Vagina (tissue), 2 donors: ENCODE measurements around the gene GSTM4.
"Not testable (repeated sequence)": the region's sequence is repeated elsewhere in the genome, so short reads cannot be mapped to it uniquely, and the experiment has no call there.

Experiments
- CTCF ChIP-seq, 3 experiments: fragments of 450-650 bp in 2 of 3; fragments of 200-600 bp in 1 of 3; sonication (generic) in 1 of 3; IDR thresholded peaks; one replicate each; pipeline ENCODE4 v1.5.1; 2017 to 2019; ENCODE audit warnings: antibody characterized with exemption in 3 of 3, mild to moderate bottlenecking in 2 of 3, moderate library complexity in 2 of 3
- POLR2A ChIP-seq, 2 donors: fragments of 450-650 bp; IDR thresholded peaks; one replicate each; pipeline ENCODE4 v1.6.1; 2017; ENCODE audit warnings: antibody characterized with exemption in 2 of 2, mild to moderate bottlenecking in 2 of 2, moderate library complexity in 2 of 2
- POLR2AphosphoS5 ChIP-seq, 2 donors: sonication (generic); formaldehyde crosslinking; IDR thresholded peaks; one replicate each; pipeline ENCODE4 v1.9.0; 2017; ENCODE audit warnings: antibody characterized with exemption in 2 of 2, mild to moderate bottlenecking in 2 of 2, low read depth in 1 of 2; ENCODE audit not compliant: insufficient read depth in 1 of 2

- not testable (repeated sequence) for TF ChIP-seq CTCF (IDR thresholded peaks at IDR 0.05); POLR2AphosphoS5 (IDR thresholded peaks at IDR 0.05; ENCODE audit: insufficient read depth in 1 of 2, low read depth in 1 of 2); POLR2A (IDR thresholded peaks at IDR 0.05)
Measured at GRCh38 chr1:109676683-109677381, 20.9 kb downstream of the GSTM4 start.
